Measurements from ENCODE around the gene EPB41L5.

- no peak for TF ChIP-seq CTCF (IDR thresholded peaks at IDR 0.05; ENCODE audit: insufficient read depth, low read depth, low read length)
- TF ChIP-seq EZH2 (IDR thresholded peaks at IDR 0.05; ENCODE audit: insufficient read depth, low read length) = no peak
These were observed 164.2 kb downstream of the EPB41L5 start for GRCh38 chr2:120177001-120177621.
